ENCODE measurements around the gene NUTF2. TPM values are rescaled to one million over a fixed set of nuclear protein-coding genes. Genes with fewer than 3 reads are reported as not detected.

Gene NUTF2
- total RNA-seq, 1 donor from 2014 or later = 99.7 TPM

DNA sequence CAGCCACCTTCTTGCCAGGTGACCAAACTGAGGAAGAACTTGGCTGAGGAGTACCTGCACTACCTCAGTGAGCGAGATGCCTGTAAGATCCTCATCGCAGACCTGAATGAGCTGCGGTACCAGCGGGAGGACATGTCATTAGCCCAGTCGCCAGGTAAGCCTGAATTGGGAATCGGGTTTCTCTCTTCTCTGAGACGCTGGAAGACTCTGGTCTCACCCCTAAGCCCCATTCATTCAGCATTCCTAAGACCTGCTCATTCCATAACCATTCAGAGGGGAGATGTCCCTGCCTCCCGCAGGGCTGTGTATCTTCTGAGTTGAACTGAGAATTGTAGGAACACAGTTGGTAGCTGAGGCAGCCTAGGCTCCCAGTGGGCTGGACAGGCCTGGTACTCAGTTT lies 21.6 kb upstream of the NUTF2 start:
- ATAC-seq (ENCODE audit: low read depth) (no peak), DNase-seq (no peak)
- Mint-ChIP-seq H3K27me3 (no peaks in the 10 kb centered on the region), H3K4me3 (no peak overlapping the region), H3K9me3 (no peaks in the 10 kb centered on the region), H3K36me3 (ENCODE audit: low read depth) (peaks cover 22% of the 10 kb centered on the region), H3K4me1 (no peaks in the 10 kb centered on the region), H3K27ac (no peak overlapping the region)
- ChIA-PET CTCF (no interaction called here), POLR2A (no interaction called here)
- TF ChIP-seq, protein P1, sequence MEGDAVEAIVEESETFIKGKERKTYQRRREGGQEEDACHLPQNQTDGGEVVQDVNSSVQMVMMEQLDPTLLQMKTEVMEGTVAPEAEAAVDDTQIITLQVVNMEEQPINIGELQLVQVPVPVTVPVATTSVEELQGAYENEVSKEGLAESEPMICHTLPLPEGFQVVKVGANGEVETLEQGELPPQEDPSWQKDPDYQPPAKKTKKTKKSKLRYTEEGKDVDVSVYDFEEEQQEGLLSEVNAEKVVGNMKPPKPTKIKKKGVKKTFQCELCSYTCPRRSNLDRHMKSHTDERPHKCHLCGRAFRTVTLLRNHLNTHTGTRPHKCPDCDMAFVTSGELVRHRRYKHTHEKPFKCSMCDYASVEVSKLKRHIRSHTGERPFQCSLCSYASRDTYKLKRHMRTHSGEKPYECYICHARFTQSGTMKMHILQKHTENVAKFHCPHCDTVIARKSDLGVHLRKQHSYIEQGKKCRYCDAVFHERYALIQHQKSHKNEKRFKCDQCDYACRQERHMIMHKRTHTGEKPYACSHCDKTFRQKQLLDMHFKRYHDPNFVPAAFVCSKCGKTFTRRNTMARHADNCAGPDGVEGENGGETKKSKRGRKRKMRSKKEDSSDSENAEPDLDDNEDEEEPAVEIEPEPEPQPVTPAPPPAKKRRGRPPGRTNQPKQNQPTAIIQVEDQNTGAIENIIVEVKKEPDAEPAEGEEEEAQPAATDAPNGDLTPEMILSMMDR (IDR thresholded peaks at IDR 0.05) = no peak
- intact Hi-C loops (cut with micrococcal nuclease) = no loop called here

DNA sequence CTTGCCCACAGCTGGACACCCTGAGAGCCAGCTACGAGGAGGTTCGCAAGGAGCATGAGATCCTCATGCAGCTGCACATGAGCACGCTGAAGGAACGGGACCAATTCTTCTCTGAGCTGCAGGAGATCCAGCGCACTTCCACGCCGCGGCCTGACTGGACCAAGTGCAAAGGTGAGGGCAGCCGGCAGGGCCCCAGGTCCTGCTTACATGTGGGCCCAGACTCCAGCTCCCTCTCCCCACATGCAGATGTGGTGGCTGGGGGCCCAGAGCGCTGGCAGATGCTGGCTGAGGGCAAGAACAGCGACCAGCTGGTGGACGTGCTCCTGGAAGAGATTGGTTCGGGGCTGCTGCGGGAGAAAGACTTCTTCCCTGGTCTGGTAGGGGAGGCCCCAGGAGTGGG lies 20.8 kb upstream of the NUTF2 start:
- peaks cover 29% of the 10 kb centered on the region for H3K36me3 Mint-ChIP-seq (ENCODE audit: low read depth)
- H3K9me3 Mint-ChIP-seq = no peaks in the 10 kb centered on the region
- intact Hi-C loops (cut with micrococcal nuclease) = no loop called here
- POLR2A ChIA-PET = interaction anchor here (0.6 kb wide), 1 partner anchor 232 kb away, joined by 11 read pairs; no protein-coding TSS in a partner anchor
- CTCF ChIA-PET = no interaction called here
- no peaks in the 10 kb centered on the region for H3K27me3 Mint-ChIP-seq
- no peak overlapping the region for H3K4me3 Mint-ChIP-seq
- TF ChIP-seq, protein P1 (IDR thresholded peaks at IDR 0.05) = no peak
- ATAC-seq (ENCODE audit: low read depth) (no peak), DNase-seq (no peak)
- H3K4me1 Mint-ChIP-seq = no peaks in the 10 kb centered on the region
- no peak overlapping the region for H3K27ac Mint-ChIP-seq

DNA sequence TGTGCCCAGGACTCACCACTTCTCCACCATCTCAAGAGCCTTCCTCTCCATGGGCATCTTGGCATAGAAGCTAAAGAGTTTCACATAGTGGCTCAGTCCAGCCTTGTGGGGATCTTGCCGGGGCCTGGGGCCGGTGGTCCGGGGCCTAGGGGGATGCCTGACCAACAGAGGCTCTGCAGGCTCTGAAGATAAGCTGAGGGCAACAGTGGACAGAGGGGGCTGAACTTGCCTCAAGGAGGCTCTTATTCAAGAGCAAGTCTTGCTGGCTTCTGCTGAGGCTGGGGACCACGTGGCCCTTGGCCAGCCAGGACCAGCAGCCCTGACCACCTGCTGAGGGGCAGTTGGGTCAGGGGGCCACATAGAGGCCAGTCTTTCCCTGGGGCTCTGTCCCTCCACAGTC lies 18.1 kb upstream of the NUTF2 start:
- TF ChIP-seq, protein P1 (IDR thresholded peaks at IDR 0.05) = no peak
- CTCF ChIA-PET = no interaction called here
- Mint-ChIP-seq H3K36me3 (ENCODE audit: low read depth) (peaks cover 35% of the 10 kb centered on the region), H3K9me3 (no peaks in the 10 kb centered on the region), H3K4me3 (no peak overlapping the region), H3K27ac (no peak overlapping the region), H3K4me1 (peaks cover 9% of the 10 kb centered on the region), H3K27me3 (no peaks in the 10 kb centered on the region)
- DNase-seq (no peak), ATAC-seq (ENCODE audit: low read depth) (no peak)
- POLR2A ChIA-PET = no interaction called here
- intact Hi-C loops (cut with micrococcal nuclease) = no loop called here

DNA sequence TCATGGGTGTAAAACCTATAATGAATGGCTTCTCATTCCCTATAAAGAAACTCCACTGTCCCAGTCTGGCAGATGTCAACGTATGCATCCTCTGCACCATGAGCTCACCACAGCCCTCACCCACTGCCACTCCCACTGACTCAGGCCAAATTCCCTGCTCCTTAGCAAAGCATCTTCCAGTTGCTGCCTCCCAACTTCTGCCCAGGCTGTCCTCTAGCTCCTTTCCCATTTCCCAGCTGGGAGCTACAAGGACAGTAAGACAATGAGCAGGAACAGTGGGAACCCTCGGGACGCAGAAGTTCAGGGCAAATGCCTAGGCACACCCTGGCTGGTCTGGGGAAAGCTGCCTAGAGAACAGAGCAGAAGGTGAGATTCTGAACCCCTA lies 13.7 kb upstream of the NUTF2 start:
- Mint-ChIP-seq H3K9me3 (no peaks in the 10 kb centered on the region), H3K27ac (no peak overlapping the region), H3K36me3 (ENCODE audit: low read depth) (peaks cover 31% of the 10 kb centered on the region), H3K4me3 (peak overlapping the region; percentile 86), H3K27me3 (no peaks in the 10 kb centered on the region), H3K4me1 (peaks cover 14% of the 10 kb centered on the region)
- intact Hi-C loops (cut with micrococcal nuclease) = loop anchor here (1.0 kb wide), 4 partner anchors 9 to 27 kb away; partner anchors contain the start of genes NUTF2, RANBP10, THAP11 and TSNAXIP1
- DNase-seq (no peak), ATAC-seq (ENCODE audit: low read depth) (no peak)
- POLR2A ChIA-PET = interaction anchor here (0.6 to 1.7 kb wide), 6 partner anchors 12 to 267 kb away, joined by 3 to 21 read pairs (median 4); partner anchors contain the start of genes NUTF2 and PSMB10
- CTCF ChIA-PET = interaction anchor here (1.2 to 3.5 kb wide), 4 partner anchors 10 to 160 kb away, joined by 3 to 20 read pairs (median 5); partner anchors contain the start of genes RANBP10 and TSNAXIP1
- TF ChIP-seq, protein P1 (IDR thresholded peaks at IDR 0.05) = no peak

DNA sequence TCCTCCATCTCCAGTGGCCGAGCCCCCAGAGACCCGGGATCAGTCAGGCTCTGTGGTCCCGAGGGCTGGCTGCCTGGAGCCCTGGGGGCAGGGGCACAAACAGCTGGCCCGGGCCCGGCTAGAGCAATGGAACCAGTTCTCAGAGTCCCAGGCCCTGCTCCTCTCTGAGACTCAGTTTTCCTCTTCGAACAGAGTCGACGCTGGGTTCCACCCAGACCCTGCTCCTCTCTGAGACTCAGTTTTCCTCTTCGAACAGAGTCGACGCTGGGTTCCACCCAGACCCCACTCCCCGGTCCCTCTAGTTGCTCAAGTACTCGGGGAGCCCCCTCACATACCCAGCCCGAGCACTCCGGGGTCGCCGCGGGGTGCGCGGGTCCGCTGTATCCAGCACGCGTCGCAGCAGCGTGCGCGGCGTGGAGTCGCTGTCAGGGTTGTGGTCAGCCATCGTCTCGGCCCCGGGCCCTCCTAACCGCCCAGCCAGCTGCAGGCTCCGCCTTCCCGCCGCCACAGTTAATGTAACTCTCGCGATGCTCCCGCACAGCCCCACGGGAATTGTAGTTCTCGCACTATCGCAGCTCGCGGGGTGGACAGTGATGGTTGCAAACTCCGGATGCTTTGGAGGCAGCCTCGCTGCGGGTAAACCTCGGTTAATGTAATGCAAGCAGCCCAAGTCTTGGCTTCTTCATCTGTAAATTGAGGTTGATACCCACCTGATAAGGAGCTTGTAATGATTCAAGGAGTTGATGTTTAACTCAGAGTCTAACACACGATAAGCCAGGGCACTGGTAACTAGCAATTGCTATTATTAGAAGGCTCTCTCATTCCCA lies 13.1 kb upstream of the NUTF2 start:
- intact Hi-C loops (cut with micrococcal nuclease) = loop anchor here (1.0 kb wide), 4 partner anchors 9 to 27 kb away; partner anchors contain the start of genes NUTF2, RANBP10, THAP11 and TSNAXIP1
- POLR2A ChIA-PET = interaction anchor here (0.5 to 1.7 kb wide), 11 partner anchors 11 to 411 kb away, joined by 3 to 21 read pairs (median 4); partner anchors contain the start of genes ACD, NUTF2, PLA2G15 and PSMB10
- Mint-ChIP-seq H3K27me3 (no peaks in the 10 kb centered on the region), H3K4me1 (peaks cover 14% of the 10 kb centered on the region), H3K36me3 (ENCODE audit: low read depth) (peaks cover 26% of the 10 kb centered on the region), H3K4me3 (peak overlapping the region; percentile 86), H3K9me3 (no peaks in the 10 kb centered on the region), H3K27ac (peak overlapping the region; percentile 56)
- ATAC-seq (ENCODE audit: low read depth) (peak; percentile 100), DNase-seq (peak; percentile 91)
- CTCF ChIA-PET = interaction anchor here (1.2 to 3.5 kb wide), 4 partner anchors 10 to 161 kb away, joined by 3 to 20 read pairs (median 5); partner anchors contain the start of genes RANBP10 and TSNAXIP1
- TF ChIP-seq, protein P1 (IDR thresholded peaks at IDR 0.05) = no peak

All from activated B cell treated with CpG ODN at 0.5 μM for 24 hours (primary cell).